Left lung (tissue), 10 donors: Measurements from ENCODE around the gene STARD8. TPM values are rescaled to one million over a fixed set of nuclear protein-coding genes. Genes with fewer than 3 reads are reported as not detected.

Experiments
- ATAC-seq: fragments of 200-7000 bp; cut with Tn5 transposase; one replicate; pipeline ENCODE4 v1.9.1; 2020; ENCODE audit warnings: moderate library complexity
- DNase-seq, 4 donors: peaks; one replicate each; pipeline ENCODE4 v3.0.0-alpha.2; 2013 to 2020
- H3K27ac ChIP-seq, 2 donors: fragments of 200-600 bp; sonication (generic) in 1 of 2; one replicate each; pipeline versions ENCODE4 v1.5.0 to v1.8.0; 2020 to 2021
- H3K27me3 ChIP-seq, 2 donors: fragments of 200-600 bp; sonication (generic) in 1 of 2; one replicate each; pipeline versions ENCODE4 v1.5.0 to v1.8.0; 2020 to 2021
- H3K36me3 ChIP-seq, 2 donors: fragments of 200-600 bp; sonication (generic) in 1 of 2; one replicate each; pipeline versions ENCODE4 v1.5.0 to v1.8.0; 2020 to 2021
- H3K4me1 ChIP-seq, 2 donors: fragments of 200-600 bp; one replicate each; pipeline ENCODE4 v1.8.0; 2021
- H3K4me3 ChIP-seq, 2 donors: fragments of 200-600 bp; sonication (generic) in 1 of 2; one replicate each; pipeline versions ENCODE4 v1.5.0 to v1.8.0; 2020 to 2021; ENCODE audit warnings: mild to moderate bottlenecking in 1 of 2
- H3K9me3 ChIP-seq, 2 donors: fragments of 200-600 bp; sonication (generic) in 1 of 2; one replicate each; pipeline versions ENCODE4 v1.5.0 to v1.8.0; 2020 to 2021
- CTCF ChIP-seq, 2 donors: fragments of 200-600 bp; sonication (generic) in 1 of 2; IDR thresholded peaks; one replicate each; pipeline versions ENCODE4 v1.5.0 to v1.8.0; 2021; ENCODE audit warnings: antibody characterized with exemption in 2 of 2
- intact Hi-C, 2 donors: fragments of 100-400 bp; cut with DNase I; formaldehyde crosslinking; loops; one replicate each; pipeline versions ENCODE4 v1.11.2 to v1.14.2; 2022
- polyA plus RNA-seq, 6 donors: library from polyadenylated mRNA; unstranded; fragments of 120-200 nt; gene quantifications; one replicate each; pipeline ENCODE4 v1.2.1, GENCODE V29; 2013; ENCODE audit not compliant: insufficient read length in 6 of 6
- total RNA-seq, 2 donors: library from RNA; stranded (reverse); fragmentation: NEBNext Ultra II Directional; extraction: Animal tissue kit (Norgen Biotek cat#: 25700); gene quantifications; one replicate each; pipeline ENCODE4 v1.2.1, GENCODE V29; 2021
- donor health status: DM: no; HTN: yes; CAD: no.
- donor health status: DM: no; HTN: no; CAD: no.

STARD8 gene
- total and polyA plus RNA-seq, 8 donors, result 11.9 to 19.8 (median 15.0) TPM

- intact Hi-C loops, result no loop called here
- H3K36me3 ChIP-seq, result no peaks in the 10 kb centered on the region
- peaks cover 0 to 38% of the 10 kb centered on the region in 2 donors for H3K4me1 ChIP-seq
- no peak for DNase-seq
- H3K4me3 ChIP-seq, result peak overlapping the region; percentile 35 to 61
- H3K27me3 ChIP-seq, result no peaks in the 10 kb centered on the region
- no peaks in the 10 kb centered on the region for H3K9me3 ChIP-seq
- peak; percentile 31 for ATAC-seq
- H3K27ac ChIP-seq, result peak overlapping the region; percentile 62 to 83
- TF ChIP-seq CTCF (IDR thresholded peaks at IDR 0.05), result no peak
Observed at GRCh38 chrX:68694435-68695205, 47.2 kb downstream of the STARD8 start.

- Histone ChIP-seq H3K27ac (peak overlapping the region; percentile 53 to 83), H3K36me3 (no peaks in the 10 kb centered on the region), H3K4me1 (peaks cover 0 to 45% of the 10 kb centered on the region in 2 donors), H3K4me3 (peak overlapping the region in 1 of 2 donors; percentile 61), H3K27me3 (no peaks in the 10 kb centered on the region), H3K9me3 (no peaks in the 10 kb centered on the region)
- ATAC-seq (no peak), DNase-seq (no peak)
- TF ChIP-seq CTCF (IDR thresholded peaks at IDR 0.05), result no peak
- intact Hi-C loops, result no loop called here
Observed at GRCh38 chrX:68695206-68695845, 47.9 kb downstream of the STARD8 start.

GRCh38 chrX:68696267-68696990 is 49.0 kb downstream of the STARD8 start:
- peaks cover 0 to 48% of the 10 kb centered on the region in 2 donors for H3K4me1 ChIP-seq
- no peaks in the 10 kb centered on the region for H3K36me3 ChIP-seq
- intact Hi-C loops, result no loop called here
- TF ChIP-seq CTCF (IDR thresholded peaks at IDR 0.05), result no peak
- ATAC-seq (no peak), DNase-seq (no peak)
- H3K27ac ChIP-seq, result peak overlapping the region; percentile 53 to 83
- peak overlapping the region in 1 of 2 donors; percentile 61 for H3K4me3 ChIP-seq
- H3K9me3 ChIP-seq, result no peaks in the 10 kb centered on the region
- H3K27me3 ChIP-seq, result no peaks in the 10 kb centered on the region

GRCh38 chrX:68697036-68697435 is 49.6 kb downstream of the STARD8 start:
- no peaks in the 10 kb centered on the region for H3K27me3 ChIP-seq
- no peak for TF ChIP-seq CTCF (IDR thresholded peaks at IDR 0.05)
- ATAC-seq (no peak), DNase-seq (no peak)
- peak overlapping the region in 1 of 2 donors; percentile 80 for H3K27ac ChIP-seq
- no peaks in the 10 kb centered on the region for H3K36me3 ChIP-seq
- intact Hi-C loops, result no loop called here
- H3K4me1 ChIP-seq, result peaks cover 0 to 48% of the 10 kb centered on the region in 2 donors
- no peaks in the 10 kb centered on the region for H3K9me3 ChIP-seq
- H3K4me3 ChIP-seq, result no peak overlapping the region
